Measurements from ENCODE around the gene ILRUN. TPM values are rescaled to one million over a fixed set of nuclear protein-coding genes. Genes with fewer than 3 reads are reported as not detected.

The ILRUN gene
- total RNA-seq, 1 experiment from 2014 or later, result 68.9 TPM

DNA sequence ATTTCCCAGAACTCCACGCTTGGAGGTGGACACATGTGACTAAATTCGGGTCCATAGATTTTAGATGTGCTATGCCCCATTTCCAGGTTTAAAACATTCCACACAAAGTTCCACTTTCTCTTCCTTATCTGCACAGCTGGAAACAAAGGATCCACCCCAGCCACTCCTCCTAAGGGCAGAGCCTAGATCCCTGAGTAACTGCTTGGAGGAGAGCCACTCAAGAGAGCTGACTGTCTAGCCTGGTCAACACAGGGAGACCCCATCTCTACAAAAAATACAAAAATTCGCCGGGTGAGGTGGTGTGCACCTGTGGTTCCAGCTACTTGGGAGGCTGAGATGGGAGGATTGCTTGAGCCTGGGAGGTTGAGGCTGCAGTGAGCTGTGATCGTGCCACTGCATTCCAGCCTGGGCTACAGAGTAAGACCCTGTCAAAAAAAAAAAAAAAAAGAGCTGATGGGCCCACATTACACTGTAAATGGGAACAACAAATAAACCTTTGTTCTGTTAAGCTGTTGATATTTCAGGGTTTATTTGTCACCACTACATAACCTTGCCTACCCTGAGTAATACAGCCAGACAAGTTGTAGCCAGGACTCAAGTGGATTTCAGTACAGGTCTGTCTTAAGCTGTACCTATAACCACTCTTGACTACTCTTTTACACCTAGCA lies 35.0 kb upstream of the ILRUN start:
- no peak overlapping the region for H3K27ac ChIP-seq
- POLR2A ChIA-PET (ENCODE audit: unreplicated experiment), result no interaction called here

DNA sequence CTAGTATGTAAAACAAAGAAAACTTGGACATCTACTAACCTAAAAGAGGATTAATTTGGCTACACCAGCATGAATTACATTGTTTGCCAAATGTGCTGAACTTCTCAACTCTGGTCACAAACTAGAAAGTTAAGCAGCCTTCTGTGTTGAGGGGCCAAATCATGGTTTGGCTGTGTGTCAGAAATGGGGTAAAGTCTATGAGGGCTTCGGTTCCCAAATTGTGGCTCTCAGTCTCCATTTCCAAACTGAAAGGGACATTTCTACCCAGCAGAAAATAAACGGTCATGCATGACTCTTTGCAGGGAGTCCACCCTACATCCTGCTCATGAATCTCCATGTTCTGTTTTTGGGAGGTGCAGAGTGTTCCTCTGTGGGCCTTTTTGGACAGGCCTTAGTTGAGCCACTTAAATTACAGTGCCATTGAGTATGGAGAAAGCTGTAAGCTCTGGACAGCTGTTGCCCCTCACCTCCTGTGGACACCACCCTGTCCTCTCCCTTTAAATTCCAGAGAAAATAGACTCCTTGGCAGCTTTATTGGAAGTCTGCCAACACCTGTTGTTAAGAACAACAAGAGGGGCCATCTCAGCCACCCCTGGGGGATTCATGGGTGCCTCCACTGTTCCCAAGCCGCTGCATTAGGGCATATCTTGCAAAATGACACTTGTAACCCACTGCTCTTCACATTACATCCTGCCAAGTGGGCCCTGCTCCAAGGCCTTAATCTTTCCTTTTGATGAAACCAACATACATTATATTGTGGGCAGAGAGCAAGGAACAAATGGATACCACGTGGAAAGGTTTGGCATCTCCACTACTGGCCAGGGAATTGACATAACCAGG lies 33.3 kb upstream of the ILRUN start:
- Histone ChIP-seq H3K9me3 (ENCODE audit: insufficient read depth, low read depth) (no peaks in the 10 kb centered on the region; the same call in 1 of the 2 replicates), H3K79me2 (ENCODE audit: low read depth) (no peaks in the 10 kb centered on the region), H4K20me1 (ENCODE audit: insufficient read depth) (no peaks in the 10 kb centered on the region), H3F3A (ENCODE audit: insufficient read depth, low read depth) (peaks cover 5% of the 10 kb centered on the region; the same call in 1 of the 2 replicates), H3K27ac (no peak overlapping the region), H2AFZ (no peak overlapping the region), H3K27me3 (ENCODE audit: insufficient read depth, low read depth) (no peaks in the 10 kb centered on the region), H3K4me3 (no peak overlapping the region), H3K4me1 (replicated peaks; ENCODE audit: insufficient read depth) (no peaks in the 10 kb centered on the region), H3K36me3 (ENCODE audit: low read depth) (no peaks in the 10 kb centered on the region), H3K9me2 (ENCODE audit: insufficient read depth) (no peaks in the 10 kb centered on the region), H3K4me2 (no peak overlapping the region)
- intact Hi-C loops (cut with micrococcal nuclease; ENCODE audit: unreplicated experiment), result no loop called here
- BruUV-seq (replicated peaks), result no TSS peak
- CTCF ChIA-PET, result no interaction called here
- DNase-seq, result no peak
- POLR2A ChIA-PET (ENCODE audit: unreplicated experiment), result no interaction called here
- TF ChIP-seq CTCF (conservative IDR thresholded peaks at IDR 0.05) (no peak), EZH2 (IDR thresholded peaks at IDR 0.05; ENCODE audit: low read depth) (no peak)

More for the DNA sequence above, 35.0 kb upstream of the ILRUN start:
- Histone ChIP-seq H3K4me1 (replicated peaks; ENCODE audit: insufficient read depth) (no peaks in the 10 kb centered on the region), H3K27me3 (ENCODE audit: insufficient read depth, low read depth) (no peaks in the 10 kb centered on the region), H3K4me3 (no peak overlapping the region), H3K9me2 (ENCODE audit: insufficient read depth) (no peaks in the 10 kb centered on the region), H4K20me1 (ENCODE audit: insufficient read depth) (no peaks in the 10 kb centered on the region), H2AFZ (no peak overlapping the region), H3K9me3 (ENCODE audit: insufficient read depth, low read depth) (no peaks in the 10 kb centered on the region), H3K36me3 (ENCODE audit: low read depth) (no peaks in the 10 kb centered on the region), H3K4me2 (no peak overlapping the region), H3K79me2 (ENCODE audit: low read depth) (no peaks in the 10 kb centered on the region), H3F3A (ENCODE audit: insufficient read depth, low read depth) (peaks cover 10% of the 10 kb centered on the region; the same call in 1 of the 2 replicates)
- no peak for TF ChIP-seq EZH2 (IDR thresholded peaks at IDR 0.05; ENCODE audit: low read depth)
- TF ChIP-seq CTCF (conservative IDR thresholded peaks at IDR 0.05), result no peak
- no peak for DNase-seq
- CTCF ChIA-PET, result no interaction called here
- intact Hi-C loops (cut with micrococcal nuclease; ENCODE audit: unreplicated experiment), result no loop called here
- BruUV-seq (replicated peaks), result no TSS peak

- Histone ChIP-seq H3K9me3 (ENCODE audit: insufficient read depth, low read depth) (no peaks in the 10 kb centered on the region; the same call in 1 of the 2 replicates), H3K4me1 (replicated peaks; ENCODE audit: insufficient read depth) (peaks cover 7% of the 10 kb centered on the region), H3K79me2 (ENCODE audit: low read depth) (no peaks in the 10 kb centered on the region), H2AFZ (no peak overlapping the region), H4K20me1 (ENCODE audit: insufficient read depth) (no peaks in the 10 kb centered on the region), H3K4me3 (no peak overlapping the region), H3K4me2 (no peak overlapping the region), H3F3A (ENCODE audit: insufficient read depth, low read depth) (no peaks in the 10 kb centered on the region; the same call in 1 of the 2 replicates), H3K9me2 (ENCODE audit: insufficient read depth) (no peaks in the 10 kb centered on the region), H3K27me3 (ENCODE audit: insufficient read depth, low read depth) (no peaks in the 10 kb centered on the region), H3K36me3 (ENCODE audit: low read depth) (no peaks in the 10 kb centered on the region), H3K27ac (no peak overlapping the region)
- BruUV-seq (replicated peaks), result no TSS peak
- CTCF ChIA-PET, result no interaction called here
- POLR2A ChIA-PET (ENCODE audit: unreplicated experiment), result no interaction called here
- intact Hi-C loops (cut with micrococcal nuclease; ENCODE audit: unreplicated experiment), result no loop called here
- no peak for DNase-seq
- TF ChIP-seq EZH2 (IDR thresholded peaks at IDR 0.05; ENCODE audit: low read depth) (no peak), CTCF (conservative IDR thresholded peaks at IDR 0.05) (no peak)
Observed at GRCh38 chr6:34726055-34726454, 29.5 kb upstream of the ILRUN start.
